HepG2 (cell line): Measurements from ENCODE around the gene RAB17. TPM values are rescaled to one million over a fixed set of nuclear protein-coding genes. Genes with fewer than 3 reads are reported as not detected.

ENCODE experiments used
- EHMT2 ChIP-seq: fragments of 200-600 bp; sonication (generic); IDR thresholded peaks from 2 replicates; pipeline ENCODE4 v1.7.0; 2017; ENCODE audit warnings: antibody characterized with exemption, low read depth, low read length, borderline replicate concordance
- GFI1 ChIP-seq: sonication (generic); formaldehyde crosslinking; IDR thresholded peaks from 2 replicates; pipeline ENCODE4 v1.5.0; 2020; ENCODE audit warnings: missing genetic modification reagents, mild to moderate bottlenecking, borderline replicate concordance
- HHEX ChIP-seq: IDR thresholded peaks from 2 replicates; pipeline ENCODE4 v1.6.1; 2016; ENCODE audit warnings: control low read depth
- KLF16 ChIP-seq, 2 experiments: sonication (generic) in 1 of 2; formaldehyde crosslinking in 1 of 2; IDR thresholded peaks; 2 replicates each; pipeline versions ENCODE4 v1.6.1 to v1.8.0; 2016 to 2023; ENCODE audit warnings: missing genetic modification reagents in 2 of 2, missing compliant biosample characterization in 1 of 2
- NCOA1 ChIP-seq: sonication (generic); formaldehyde crosslinking; IDR thresholded peaks from 2 replicates; pipeline ENCODE4 v1.9.0; 2021; ENCODE audit warnings: missing genetic modification reagents
- PRPF4 ChIP-seq: fragments of 200-400 bp; formaldehyde crosslinking; IDR thresholded peaks from 2 replicates; pipeline ENCODE4 v1.6.1; 2016; ENCODE audit warnings: low read length, low read depth; ENCODE audit not compliant: poor library complexity, severe bottlenecking
- RFX5 ChIP-seq: IDR thresholded peaks from 2 replicates; pipeline ENCODE4 v1.6.1; 2011; ENCODE audit warnings: low read depth, low read length, improper control_type of control experiment
- TARDBP ChIP-seq: sonication (generic); formaldehyde crosslinking; IDR thresholded peaks from 2 replicates; pipeline ENCODE4 v1.8.0; 2022; ENCODE audit warnings: mild to moderate bottlenecking, missing genetic modification reagents
- WIZ ChIP-seq: sonication (generic); formaldehyde crosslinking; IDR thresholded peaks from 2 replicates; pipeline ENCODE4 v1.5.1; 2020; ENCODE audit warnings: mild to moderate bottlenecking, missing genetic modification reagents
- ZC3H4 ChIP-seq: sonication (generic); formaldehyde crosslinking; IDR thresholded peaks from 2 replicates; pipeline ENCODE4 v1.4.0; 2020; ENCODE audit warnings: missing genetic modification reagents, borderline replicate concordance
- ZNF335 ChIP-seq: sonication (generic); formaldehyde crosslinking; IDR thresholded peaks from 2 replicates; pipeline ENCODE4 v1.4.0; 2020; ENCODE audit warnings: missing genetic modification reagents
- ZNF546 ChIP-seq: sonication (generic); formaldehyde crosslinking; conservative IDR thresholded peaks from 2 replicates; pipeline ENCODE4 v1.8.1; 2023; ENCODE audit warnings: mild to moderate bottlenecking, missing genetic modification reagents
- polyA plus RNA-seq, 8 experiments: library from polyadenylated mRNA; depleted of rRNA in 3 of 8; stranded (reverse) in 7 of 8; unstranded in 1 of 8; fragments of >200 nt; fragmentation: Illumina TruSeq in 4 of 8; extraction: Trizol in 4 of 8; gene quantifications; 2 replicates each; pipeline versions ENCODE4 v1.2.1 to v1.2.3, GENCODE V29; 2011 to 2016; ENCODE audit warnings: low read depth in 4 of 8, missing spikeins in 1 of 8, mixed read lengths in 1 of 8; ENCODE audit not compliant: insufficient read depth in 1 of 8
- total RNA-seq, 5 experiments: library from RNA; depleted of rRNA; stranded (reverse); fragments of >200 nt; fragmentation: Illumina TruSeq; extraction: Trizol; gene quantifications; 2 replicates each; pipeline ENCODE4 v1.2.3, GENCODE V29; 2016; ENCODE audit warnings: low read depth in 1 of 5
- TF ChIP-seq, protein P1 (sequence below): sonication (generic); formaldehyde crosslinking; IDR thresholded peaks from 2 replicates; pipeline ENCODE4 v1.4.0; 2020; ENCODE audit warnings: missing genetic modification reagents, mild to moderate bottlenecking, borderline replicate concordance
- TF ChIP-seq, protein P2 (sequence below): sonication (generic); formaldehyde crosslinking; IDR thresholded peaks from 2 replicates; pipeline ENCODE4 v1.4.0; 2020; ENCODE audit warnings: mild to moderate bottlenecking, missing genetic modification reagents

RAB17 gene
- total and polyA plus RNA-seq, 2 of the 13 experiments (the other 11 are each of a cell fraction or from before 2014, with no cell fraction given) = 68.0 to 124 TPM

- TF ChIP-seq, protein P1, sequence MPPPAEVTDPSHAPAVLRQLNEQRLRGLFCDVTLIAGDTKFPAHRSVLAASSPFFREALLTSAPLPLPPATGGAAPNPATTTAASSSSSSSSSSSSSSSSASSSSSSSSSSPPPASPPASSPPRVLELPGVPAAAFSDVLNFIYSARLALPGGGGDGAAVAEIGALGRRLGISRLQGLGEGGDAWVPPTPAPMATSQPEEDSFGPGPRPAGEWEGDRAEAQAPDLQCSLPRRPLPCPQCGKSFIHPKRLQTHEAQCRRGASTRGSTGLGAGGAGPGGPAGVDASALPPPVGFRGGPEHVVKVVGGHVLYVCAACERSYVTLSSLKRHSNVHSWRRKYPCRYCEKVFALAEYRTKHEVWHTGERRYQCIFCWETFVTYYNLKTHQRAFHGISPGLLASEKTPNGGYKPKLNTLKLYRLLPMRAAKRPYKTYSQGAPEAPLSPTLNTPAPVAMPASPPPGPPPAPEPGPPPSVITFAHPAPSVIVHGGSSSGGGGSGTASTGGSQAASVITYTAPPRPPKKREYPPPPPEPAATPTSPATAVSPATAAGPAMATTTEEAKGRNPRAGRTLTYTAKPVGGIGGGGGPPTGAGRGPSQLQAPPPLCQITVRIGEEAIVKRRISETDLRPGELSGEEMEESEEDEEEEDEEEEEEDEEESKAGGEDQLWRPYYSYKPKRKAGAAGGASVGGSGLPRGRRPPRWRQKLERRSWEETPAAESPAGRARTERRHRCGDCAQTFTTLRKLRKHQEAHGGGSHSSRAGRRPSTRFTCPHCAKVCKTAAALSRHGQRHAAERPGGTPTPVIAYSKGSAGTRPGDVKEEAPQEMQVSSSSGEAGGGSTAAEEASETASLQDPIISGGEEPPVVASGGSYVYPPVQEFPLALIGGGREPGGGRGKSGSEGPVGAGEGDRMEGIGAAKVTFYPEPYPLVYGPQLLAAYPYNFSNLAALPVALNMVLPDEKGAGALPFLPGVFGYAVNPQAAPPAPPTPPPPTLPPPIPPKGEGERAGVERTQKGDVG (CRISPR knock-in tag) = peak; percentile 95; the same call in 1 of the 2 replicates
- TF ChIP-seq ZC3H4 (no peak), PRPF4 (no peak), WIZ (CRISPR knock-in tag) (no peak), NCOA1 (CRISPR knock-in tag) (peak; percentile 96), ZNF546 (CRISPR knock-in tag) (no peak), GFI1 (peak; percentile 95), KLF16 (CRISPR knock-in tag; IDR thresholded peaks at IDR 0.05) (peak in 1 of 2 experiments; percentile 42; a peak in 1 of 4 replicates), ZNF335 (CRISPR knock-in tag) (no peak), HHEX (CRISPR knock-in tag) (no peak), TARDBP (CRISPR knock-in tag) (peak; percentile 96), EHMT2 (no peak), RFX5 (no peak)
- TF ChIP-seq, protein P2, sequence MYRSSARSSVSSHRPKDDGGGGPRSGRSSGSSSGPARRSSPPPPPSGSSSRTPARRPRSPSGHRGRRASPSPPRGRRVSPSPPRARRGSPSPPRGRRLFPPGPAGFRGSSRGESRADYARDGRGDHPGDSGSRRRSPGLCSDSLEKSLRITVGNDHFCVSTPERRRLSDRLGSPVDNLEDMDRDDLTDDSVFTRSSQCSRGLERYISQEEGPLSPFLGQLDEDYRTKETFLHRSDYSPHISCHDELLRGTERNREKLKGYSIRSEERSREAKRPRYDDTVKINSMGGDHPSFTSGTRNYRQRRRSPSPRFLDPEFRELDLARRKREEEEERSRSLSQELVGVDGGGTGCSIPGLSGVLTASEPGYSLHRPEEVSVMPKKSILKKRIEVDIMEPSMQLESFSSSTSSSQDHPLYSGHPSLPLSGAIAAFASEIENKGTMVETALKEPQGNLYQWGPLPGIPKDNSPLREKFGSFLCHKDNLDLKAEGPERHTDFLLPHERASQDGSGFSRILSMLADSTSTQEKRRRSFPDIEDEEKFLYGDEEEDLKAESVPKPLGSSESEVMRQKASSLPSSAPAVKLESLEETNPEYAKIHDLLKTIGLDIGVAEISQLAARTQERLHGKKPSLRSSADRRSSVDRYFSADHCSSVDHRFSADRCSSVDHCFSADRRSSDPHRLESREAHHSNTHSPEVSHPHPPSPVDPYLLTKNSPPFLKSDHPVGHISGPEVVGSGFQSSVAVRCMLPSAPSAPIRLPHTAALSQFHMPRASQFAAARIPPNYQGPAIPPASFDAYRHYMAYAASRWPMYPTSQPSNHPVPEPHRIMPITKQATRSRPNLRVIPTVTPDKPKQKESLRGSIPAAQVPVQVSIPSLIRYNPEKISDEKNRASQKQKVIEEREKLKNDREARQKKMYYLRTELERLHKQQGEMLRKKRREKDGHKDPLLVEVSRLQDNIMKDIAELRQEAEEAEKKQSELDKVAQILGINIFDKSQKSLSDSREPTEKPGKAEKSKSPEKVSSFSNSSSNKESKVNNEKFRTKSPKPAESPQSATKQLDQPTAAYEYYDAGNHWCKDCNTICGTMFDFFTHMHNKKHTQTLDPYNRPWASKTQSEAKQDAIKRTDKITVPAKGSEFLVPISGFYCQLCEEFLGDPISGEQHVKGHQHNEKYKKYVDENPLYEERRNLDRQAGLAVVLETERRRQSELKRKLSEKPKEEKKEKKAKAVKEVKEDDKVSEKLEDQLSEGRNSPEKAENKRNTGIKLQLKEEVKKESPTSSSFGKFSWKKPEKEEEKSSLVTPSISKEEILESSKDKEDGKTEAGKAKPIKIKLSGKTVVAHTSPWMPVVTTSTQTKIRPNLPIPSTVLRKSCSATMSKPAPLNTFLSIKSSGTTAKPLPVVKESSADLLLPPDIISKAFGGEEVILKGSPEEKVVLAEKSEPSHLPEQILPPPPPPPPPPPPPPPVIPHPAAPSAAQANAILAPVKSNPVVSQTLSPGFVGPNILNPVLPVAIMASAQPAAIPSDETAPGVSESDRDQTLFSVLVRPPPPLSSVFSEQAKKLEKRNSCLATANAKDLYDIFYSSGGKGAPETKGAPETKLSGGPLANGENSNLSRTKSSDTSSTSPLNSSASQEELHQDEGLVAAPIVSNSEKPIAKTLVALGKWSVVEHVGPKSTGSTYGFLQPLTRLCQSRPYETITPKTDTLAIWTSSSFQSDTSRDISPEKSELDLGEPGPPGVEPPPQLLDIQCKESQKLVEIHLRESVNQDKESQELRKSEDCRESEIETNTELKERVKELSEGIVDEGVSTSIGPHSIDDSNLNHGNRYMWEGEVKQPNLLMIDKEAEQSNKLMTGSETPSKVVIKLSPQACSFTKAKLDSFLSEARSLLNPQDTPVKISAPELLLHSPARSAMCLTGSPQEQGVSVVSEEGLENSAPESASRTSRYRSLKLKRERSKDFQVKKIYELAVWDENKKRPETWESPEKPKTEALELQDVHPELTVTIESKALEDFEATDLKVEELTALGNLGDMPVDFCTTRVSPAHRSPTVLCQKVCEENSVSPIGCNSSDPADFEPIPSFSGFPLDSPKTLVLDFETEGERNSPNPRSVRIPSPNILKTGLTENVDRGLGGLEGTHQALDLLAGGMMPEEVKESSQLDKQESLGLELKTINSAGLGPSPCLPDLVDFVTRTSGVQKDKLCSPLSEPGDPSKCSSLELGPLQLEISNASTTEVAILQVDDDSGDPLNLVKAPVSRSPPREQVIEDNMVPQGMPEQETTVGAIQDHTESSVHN (CRISPR knock-in tag) = no peak; the same call in 1 of the 2 replicates
Observed at GRCh38 chr2:237585590-237586221, 4.8 kb downstream of the RAB17 start (continued).
